DMS79 (cell line): ENCODE results near the gene TMOD4.

ENCODE experiments used
- DNase-seq: peaks from one replicate; lab custom pipeline; 2025; lab: John Stamatoyannopoulos, UW

TMOD4 gene

DNA sequence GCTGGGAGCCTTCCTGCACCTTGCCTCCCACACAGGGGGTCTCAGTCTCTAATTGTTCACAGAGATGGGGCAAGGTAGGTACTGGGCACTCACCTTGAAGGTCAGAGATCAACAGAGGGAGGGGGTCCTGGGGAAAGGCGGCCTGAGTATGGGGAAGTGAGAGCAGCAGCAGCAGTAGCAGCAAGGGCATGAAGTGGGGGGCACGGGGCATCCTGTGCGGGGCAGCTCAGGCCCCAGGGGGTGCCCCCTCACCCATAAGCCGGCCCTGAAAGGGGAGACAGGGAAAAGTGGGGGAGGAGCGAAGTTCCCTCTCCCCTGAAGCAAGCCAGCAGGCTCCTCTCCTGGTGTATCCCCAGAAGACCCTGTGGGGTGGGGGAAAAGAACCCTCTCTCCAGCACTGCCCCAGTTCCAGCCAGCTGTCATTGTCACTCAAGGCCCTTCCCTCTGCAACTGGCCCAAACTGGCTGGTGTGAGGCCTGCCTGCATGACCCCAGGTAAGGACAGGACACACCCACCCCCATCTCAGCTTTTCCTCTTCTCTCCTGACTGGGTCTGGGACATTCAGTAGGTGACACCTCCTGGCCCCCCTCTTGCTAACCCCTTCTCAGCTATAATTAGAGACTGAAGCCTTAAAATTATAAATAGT lies 33.2 kb downstream of the TMOD4 start:
- no peak for DNase-seq

DNA sequence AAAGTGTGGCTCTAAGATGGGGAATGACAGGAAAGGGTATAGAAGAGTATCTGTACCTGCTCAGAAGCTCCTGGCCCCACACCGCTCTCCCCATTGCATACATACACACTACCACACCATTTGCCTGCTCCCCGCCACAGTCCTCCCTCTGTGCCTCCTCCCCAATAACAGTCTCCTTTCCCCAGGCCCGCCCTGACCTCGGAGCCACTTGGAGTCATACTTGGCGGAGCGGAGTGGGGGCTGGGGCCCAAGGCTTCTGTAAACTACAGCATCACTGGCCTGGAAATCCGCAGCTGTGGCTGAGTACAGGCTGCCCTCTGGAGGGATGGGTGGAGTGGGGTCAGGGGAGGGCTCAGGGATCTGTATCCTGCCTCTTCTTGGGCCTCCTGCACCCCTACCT lies 38.0 kb downstream of the TMOD4 start:
- no peak for DNase-seq

DNA sequence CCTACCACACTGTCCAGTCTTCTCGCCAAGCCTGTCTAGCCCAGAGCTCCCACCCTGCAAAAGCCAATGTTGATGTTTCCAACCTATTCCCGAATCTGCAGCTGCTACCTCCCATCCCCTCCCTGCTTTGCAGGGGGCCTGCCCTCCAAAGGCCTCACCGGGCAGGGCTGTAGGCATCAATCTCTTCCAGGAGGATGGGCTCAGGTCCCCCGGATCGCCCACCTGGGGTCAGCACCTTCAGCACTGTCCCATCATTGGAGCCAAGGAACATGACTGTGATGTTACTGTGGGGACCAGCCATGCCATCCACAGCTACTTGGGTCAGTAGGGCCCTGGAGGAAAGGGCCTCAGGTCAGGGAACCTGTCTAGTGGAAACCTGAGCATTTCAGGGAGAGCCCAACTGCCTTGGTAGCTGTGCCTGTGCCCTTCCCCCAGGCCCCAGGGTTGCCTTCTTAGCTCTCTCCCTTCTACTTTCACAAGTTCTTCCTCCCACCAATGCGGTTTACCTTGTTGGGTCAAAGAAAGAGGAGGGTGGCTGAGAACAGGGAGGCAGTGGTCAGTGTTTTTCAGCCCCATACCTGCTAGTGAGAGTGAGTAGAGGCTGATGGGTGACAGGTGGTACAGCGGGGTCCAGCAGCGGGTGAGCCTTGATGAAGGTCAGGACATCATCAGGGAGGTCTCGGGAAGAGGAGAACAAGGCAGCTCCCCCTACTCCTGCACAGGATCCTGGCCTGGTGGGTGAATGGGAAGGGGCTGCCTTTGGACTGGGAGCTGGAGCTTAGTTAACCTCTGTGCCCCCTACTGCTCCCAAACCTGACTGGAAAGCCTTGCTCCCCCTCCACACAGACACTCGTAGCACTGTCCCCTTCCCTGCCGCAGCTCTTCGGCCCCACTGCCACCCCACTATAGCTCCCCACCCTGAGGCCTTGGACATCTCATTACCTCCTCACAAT lies 40.1 kb downstream of the TMOD4 start:
- DNase-seq, result no peak

DNA sequence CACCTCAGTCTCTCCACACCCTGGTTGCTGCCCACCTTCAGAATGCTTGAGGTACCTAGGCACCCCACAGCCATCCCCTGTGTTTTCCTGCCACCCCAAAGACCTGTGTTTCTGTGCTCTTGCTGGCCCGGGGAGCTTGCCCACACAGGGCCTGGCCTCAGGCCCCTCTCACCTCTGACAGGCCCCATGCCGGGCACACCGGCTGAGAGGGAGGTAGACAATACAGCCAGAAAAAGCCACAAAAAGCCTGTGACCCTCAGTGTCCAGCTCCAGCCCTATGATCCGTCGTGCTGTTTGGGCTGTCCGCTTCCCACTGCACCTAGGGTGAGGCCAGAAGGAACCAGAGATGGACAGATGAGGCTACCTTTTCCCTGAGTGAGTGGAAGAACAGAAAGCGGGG lies 40.8 kb downstream of the TMOD4 start:
- DNase-seq, result no peak

DNA sequence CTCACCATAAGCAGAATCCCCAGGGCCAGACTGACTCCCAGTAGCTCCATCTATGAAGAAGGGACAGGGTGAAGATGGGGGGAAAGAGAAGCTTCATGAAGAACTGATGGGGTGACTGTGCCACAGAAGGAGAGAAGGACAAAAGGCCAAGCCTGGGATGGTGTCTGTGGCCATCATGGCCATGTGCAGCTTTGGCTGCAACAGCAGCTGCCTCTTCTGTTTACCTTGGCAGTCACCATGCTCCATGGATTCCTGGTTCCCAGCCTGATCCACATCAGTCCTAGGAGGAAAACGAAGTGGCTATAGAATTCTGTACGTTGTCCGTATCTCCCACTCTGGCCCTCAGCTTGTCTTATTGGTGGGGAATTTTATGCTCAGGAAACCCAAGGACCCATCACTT lies 41.4 kb downstream of the TMOD4 start:
- no peak for DNase-seq

DNA sequence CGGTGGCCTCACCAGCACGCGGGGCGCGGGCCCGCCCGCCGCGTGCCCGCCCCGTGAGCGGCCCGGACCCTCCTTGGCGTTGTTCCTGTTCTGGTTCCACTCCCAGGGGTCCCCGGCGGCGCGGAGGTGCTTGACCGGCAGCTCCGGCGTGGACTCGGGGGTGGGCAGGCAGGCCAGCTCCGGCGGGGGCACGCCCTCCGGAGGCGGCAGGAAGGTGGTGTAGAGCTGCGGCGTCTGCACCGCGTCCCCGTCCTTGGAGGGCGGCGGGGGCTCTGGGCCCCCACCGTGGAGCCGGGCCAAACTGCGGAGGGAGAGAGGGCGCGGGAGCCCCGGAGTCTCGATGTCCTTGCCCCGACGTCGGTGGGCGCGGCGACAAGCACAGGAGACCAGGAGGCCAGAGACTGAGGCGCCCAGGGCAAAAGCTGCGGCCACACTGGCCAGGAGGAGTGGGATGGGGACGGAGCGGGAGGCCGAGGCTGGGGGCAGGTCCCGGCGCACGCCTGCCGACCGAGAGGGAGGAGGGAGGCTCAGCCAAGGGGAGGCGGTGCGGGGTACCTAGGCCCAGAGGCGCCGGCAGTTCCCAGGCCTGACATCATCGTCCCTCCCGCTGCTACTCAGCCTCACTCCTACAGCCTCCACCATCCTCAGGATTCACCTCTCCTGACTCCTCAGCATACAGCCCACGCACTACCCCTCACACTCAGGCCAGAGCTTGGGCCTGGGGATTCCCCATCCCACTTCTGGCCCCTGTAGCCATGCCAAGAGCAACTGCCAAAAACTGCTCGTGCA lies 42.6 kb downstream of the TMOD4 start:
- no peak for DNase-seq

DNA sequence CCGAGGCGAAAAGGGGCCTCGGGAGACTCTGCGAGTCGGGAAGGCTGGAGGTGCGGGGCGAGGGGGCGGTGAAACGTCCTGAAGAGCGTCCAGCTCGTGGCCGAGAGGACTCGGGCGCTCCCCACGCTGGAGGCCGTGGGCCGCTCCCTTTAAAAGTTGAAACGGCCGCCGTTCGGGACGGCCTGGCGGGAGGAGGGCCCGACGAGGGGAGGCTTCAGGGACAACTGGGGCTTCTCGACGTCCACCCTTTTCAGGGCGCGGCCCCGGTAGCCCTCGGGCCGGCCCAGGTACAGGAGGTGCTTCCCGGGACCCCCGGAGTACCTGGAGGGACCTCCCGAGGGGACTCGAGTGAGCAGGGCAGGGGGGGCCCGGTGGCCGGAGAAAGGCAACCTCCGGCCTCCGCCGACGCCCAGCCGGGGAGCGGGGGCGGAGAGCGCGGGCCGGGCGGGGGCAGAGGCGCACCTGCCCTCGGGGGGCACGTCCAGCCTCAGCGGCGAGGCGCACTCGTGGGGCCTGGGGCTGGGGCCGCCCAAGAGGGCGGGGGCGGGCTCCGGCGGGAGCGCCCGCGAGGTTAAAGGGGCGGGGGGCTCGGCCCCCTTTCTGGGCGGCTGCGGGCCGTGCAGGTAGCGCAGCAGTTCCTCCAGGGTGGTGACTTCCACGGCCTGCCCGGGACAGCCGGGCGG lies 43.3 kb downstream of the TMOD4 start:
- DNase-seq, result no peak

DNA sequence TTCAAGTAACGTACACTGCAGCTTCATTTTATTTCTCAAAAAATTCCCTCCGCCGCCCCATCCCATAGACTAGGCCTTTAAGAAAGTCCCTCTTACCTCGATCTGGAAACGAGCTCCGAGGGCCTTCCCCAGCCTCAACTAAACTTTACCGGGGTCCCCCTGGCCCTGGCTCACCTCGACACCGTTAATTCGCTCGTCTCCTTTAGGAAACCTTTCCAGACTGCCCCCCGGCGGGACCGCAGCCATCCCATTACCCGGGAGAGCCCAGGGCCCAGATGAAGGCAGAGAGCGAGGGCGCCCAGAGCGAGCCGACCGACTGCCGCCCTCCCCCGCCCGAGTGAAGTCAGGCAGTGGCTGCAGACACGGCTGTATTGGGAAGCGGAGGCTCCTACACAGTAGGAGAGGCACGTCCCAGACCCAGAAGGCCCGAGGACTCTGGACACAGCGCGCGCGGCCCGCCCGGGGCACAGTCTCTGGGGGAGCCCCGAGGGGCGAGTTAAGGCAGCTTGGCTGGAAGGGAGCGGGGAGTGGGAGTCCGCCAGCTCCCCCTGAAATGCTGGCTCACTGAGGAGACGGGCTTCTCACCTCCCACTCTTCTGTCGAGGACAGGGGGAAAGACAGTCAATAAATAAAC lies 44.0 kb downstream of the TMOD4 start:
- no peak for DNase-seq

DNA sequence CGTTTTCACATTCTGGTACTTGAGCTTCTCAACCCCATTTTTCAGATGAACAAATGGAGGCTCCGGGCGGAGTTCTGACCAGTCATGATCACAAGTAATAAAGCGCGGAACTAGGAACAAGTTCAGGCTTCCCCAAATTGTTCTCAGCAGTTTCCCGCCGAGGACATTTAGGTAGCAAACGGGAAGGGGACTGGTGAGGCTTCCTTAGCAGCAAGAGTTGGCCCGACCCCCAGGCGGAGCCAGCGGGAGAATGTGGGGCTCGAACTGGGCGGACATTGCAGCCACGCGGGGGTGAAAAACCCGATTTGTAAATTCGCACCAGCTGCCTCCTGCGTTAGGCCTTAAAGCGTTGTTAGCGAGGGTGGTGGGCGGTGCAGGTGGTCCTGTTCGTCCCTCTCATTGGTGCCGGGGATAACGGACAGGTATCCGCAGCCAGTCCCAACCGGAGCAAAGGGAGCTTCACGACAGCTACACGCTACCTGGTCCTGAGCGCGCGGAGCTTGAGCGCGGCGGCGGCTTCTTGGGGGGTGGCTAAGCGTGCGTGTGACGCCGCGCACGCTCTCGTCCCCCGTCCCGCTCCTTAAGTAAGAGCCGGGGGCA lies 44.7 kb downstream of the TMOD4 start:
- peak; percentile 95 for DNase-seq

DNA sequence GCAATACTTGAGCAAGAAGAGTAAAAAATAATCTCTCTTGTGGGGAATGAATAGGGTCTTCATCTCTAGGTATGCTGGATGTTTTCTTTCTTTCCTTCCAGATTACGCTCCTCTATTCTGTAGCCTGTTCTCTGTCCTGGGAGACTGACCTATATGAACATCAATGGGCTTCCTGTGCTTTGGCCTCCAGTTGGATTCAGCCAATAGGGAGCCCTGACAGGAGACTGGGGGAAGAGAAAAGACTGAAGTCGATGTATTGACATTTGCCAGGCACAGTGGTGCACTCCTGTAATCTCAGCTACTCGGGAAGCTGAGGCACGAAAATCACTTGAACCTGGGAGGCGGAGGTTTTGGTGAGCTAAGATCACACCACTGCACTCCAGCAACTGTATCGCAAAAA lies 47.0 kb downstream of the TMOD4 start:
- DNase-seq, result no peak

DNA sequence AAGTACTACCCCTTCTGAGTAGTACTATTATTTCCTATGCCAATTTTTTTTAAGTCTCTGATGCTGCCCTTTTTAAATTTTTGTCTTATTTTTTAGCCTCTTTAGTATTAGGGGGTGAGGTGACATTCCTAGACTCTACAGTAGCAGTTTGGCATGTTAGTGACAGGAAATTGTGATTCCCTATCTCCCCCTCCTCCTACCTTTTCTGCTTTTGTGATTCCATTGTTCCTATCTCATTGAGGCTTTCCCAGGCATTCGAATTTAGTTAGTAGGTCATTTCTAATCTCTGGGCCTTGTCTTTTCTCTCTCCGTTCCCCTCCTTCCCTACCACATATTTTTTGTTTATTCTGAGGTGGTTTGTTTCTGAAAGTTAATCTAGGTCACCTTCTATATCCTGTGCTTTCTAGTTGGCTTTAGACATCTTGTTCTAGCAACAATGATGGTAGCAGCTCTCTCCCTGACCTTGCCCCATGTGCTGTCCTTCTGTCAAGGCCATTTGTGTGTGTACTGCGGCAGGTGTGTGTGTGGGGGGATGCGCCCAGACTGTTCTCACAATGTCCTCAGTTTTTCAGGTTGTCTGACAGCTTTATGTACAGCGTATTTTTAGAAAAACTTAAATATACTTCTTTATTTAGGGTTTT lies 50.9 kb downstream of the TMOD4 start:
- no peak for DNase-seq
